CD4-positive, alpha-beta T cell treated with Interleukin-4 for 1 hour (primary cell): ENCODE data around the gene PCDHAC2.

ENCODE experiments used
- DNase-seq, 2 donors: peaks; one replicate each; pipeline ENCODE4 v3.0.0-alpha.2; 2020 to 2022

PCDHAC2 gene, protein sequence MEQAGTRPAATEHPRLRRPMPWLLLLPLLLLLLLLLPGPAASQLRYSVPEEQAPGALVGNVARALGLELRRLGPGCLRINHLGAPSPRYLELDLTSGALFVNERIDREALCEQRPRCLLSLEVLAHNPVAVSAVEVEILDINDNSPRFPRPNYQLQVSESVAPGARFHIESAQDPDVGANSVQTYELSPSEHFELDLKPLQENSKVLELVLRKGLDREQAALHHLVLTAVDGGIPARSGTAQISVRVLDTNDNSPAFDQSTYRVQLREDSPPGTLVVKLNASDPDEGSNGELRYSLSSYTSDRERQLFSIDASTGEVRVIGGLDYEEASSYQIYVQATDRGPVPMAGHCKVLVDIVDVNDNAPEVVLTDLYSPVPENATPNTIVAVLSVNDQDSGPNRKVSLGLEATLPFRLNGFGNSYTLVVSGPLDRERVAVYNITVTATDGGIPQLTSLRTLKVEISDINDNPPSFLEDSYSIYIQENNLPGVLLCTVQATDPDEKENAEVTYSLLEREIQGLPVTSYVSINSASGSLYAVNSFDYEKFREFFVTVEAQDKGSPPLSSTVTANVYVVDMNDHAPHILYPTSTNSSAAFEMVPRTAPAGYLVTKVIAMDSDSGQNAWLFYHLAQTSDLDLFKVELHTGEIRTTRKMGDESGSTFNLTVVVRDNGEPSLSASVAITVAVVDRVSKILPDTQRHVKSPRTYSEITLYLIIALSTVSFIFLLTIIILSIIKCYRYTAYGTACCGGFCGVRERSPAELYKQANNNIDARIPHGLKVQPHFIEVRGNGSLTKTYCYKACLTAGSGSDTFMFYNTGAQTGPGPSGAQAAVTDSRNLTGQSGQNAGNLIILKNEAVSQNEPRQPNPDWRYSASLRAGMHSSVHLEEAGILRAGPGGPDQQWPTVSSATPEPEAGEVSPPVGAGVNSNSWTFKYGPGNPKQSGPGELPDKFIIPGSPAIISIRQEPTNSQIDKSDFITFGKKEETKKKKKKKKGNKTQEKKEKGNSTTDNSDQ

GRCh38 chr5:140966293-140967225 lies at the start of gene PCDHAC2:
Gene PCDHAC2, plus strand, starts transcription at chr5:140966476. Its CDS starts 291 bp downstream, at chr5:140966767.
- DNase-seq, result no peak

GRCh38 chr5:140923601-140924000 lies 42.7 kb upstream of the PCDHAC2 start:
- DNase-seq, result no peak

DNA sequence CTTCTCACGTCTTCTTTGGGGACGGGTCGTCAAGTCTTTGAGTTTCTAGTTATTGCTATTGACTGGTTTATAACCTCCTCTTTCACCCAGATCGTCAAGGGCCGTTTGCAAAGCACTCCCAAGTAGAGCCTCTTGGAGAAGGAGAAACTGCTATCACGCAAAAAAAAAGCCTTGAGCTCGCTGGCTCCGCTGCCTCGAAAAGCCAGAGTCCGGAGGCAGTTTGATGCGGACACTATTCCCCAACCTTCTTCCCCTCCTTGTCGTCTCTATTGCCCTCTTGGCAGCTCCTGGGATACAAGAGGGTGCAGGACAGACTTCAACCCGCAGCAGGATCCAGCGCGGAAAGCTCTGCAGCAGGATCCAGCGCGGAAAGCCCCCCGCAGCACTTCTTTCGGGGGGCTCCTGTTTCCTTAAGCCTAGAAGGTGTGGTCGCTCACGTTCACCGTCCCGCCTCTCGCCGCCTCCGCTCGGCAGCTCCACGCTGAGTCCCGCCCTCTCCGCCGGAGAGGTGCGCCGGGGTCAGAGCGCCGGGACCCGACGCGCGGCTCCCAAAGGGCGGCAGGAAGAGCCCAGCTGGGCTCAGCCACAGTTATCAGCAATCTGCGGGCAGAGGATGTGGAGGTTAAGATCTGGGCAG lies 40.4 kb upstream of the PCDHAC2 start, which contains the start of gene PCDHAC1:
Gene PCDHAC1 (plus strand): TSS at position 494 of the 637 bp plus-strand sequence. CDS start 594 bp downstream, outside the sequence.
- no peak for DNase-seq

DNA sequence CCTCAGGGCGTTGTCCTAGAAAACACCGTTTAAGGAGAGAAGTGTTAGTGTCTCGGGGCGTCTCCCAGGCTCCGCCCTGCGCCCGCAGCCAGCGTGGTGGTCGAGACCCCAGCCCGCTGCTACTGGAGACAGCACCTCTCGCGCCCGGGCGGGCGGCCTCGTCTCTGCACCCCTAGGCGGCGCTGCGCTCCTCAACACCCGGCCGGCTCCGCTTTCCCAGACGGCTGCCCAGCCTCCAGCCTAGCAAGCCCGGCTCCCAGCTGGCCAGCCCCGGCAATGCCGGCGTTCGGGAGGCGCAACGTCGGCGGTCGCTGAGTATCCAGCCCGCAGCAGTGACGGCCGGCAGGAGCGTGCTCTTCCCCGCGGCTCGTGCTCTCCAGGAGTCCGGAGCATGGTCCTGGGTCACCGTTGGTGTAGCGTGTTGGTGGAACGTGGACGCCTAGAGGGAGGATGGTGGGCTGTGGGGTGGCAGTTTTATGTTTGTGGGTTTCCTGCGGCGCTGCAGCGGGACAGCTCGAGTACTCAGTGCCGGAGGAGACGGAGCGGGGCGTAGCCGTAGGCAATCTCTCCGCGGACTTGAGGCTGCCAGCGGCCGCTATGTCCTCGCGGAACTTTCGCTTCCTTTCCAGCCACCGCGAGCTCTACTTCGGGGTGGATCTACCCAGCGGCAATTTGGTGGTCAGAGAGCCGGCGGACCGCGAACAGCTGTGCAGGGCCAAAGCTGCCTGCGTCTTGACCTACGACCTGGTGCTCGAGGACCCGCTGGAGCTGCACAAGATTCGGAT lies 39.6 kb upstream of the PCDHAC2 start:
- DNase-seq, result peak in 1 of 2 donors; percentile 6

DNA sequence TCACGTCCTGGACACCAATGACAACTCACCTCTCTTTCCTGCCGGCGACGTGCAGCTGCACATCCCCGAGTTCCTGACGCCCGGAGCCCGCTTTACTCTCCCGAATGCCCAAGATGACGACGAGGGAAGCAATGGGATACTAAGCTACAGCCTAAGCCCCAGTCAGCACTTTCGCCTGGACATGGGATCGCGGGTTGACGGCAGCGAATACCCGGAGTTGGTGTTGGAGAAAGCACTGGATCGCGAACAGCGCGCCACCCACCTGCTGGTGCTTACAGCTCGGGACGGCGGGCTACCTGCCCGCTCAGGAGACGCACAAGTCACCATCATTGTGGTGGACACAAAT lies 39.1 kb upstream of the PCDHAC2 start:
- DNase-seq, result no peak

DNA sequence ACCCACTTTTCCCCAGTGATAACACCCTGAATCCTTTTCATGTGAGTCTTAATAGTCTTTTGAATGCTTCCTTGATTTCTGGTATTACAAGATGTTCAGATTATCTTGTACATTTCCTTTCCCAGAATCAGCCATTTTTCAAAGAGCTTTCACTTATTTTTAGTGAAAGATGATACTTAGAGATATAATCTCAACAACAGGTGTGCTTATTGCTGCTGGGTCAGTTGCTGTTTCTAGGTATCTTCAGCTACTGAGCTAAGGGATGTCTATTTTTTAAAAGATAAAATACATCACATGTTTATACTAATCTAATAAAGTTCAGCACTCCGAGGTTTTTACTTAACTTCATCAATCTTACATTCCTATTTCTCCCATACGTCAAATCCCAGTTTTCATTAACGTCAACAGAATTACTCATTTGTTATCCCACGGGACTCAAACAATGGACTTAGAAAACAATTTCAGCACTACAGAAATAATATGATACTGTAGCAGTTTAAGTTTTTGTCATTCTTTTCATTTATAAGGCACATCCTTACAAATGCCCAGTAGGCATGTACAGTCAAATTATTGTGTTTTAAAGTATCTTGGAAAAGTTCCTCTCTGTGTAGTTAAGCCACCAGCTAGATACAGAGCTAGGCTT lies 31.2 kb upstream of the PCDHAC2 start:
- DNase-seq, result no peak

DNA sequence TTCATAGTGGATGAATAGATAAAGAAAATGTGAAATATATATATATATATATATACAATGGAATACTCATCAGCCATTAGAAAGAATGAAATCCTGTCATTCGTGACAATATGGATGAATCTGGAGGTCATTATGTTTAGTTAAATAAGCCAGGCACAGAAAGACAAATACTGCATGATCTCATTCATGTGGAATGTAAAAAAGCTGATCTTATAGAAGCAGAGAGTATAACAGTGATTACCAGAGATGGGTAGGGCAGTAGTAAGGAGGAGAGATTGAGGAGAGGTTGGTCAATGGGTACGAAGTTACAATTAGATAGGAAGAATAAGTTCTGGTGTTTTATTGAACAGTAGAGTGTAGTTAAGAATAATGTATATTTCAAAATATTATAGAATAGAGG lies 19.7 kb upstream of the PCDHAC2 start:
- DNase-seq, result no peak

DNA sequence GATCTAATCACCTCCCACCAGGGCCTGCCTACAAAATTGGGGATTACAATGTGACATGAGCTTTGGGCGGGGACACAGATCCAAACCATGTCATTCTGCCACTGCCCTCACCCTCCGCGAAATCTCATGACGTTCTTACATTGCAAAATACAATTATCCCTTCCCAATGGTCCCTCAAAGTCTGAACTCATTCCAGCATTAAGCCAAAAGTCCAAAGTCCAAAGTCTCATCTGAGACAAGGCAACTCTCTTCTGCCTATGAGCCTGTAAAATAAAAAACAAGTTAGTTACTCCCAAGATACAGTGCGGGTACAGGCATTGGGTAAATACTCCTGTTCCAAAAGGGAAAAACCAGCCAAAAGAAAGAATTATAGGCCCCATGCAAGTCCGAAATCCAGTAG lies 14.6 kb upstream of the PCDHAC2 start:
- no peak for DNase-seq

DNA sequence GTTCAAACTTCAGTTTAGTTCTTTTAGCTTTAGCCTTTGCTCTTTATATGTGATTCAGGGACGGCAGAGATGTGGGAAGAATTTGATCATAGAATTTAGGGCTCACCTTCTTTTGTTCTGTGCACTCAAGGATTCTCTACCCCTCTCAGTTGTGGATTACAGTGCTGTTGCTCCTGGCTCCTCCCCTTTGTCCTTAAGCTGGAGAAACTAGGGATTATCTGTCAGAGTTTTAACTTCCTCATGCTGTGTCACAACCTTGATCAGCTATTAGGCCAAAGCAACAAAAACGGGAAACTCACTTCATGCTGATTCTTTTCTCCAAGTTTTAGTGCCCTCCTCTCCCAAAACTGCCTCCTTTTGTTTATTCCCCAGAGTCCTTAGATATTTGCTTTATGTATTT lies 13.0 kb upstream of the PCDHAC2 start:
- DNase-seq, result no peak

DNA sequence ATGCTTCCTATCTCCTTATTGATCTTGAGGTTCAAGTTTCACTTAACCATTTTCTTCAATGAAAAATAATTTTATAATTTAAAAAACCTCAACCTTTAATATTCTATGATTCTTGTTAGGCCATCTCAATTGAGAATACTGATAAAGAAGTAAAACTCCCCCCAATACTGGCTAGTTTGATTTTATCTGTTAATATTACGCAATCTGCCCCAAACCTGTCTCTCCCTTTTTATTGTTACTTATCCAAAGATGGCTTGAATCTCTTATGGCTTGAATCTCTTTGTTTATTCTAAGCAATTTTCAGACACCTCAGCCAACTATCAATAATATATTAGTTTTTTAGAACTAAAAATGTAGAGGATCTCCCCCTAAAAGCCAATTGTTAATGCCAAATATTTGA lies 4.1 kb upstream of the PCDHAC2 start:
- no peak for DNase-seq

- DNase-seq, result no peak
Observed at GRCh38 chr5:140964356-140964755, 1.9 kb upstream of the PCDHAC2 start.

- no peak for DNase-seq
Observed at GRCh38 chr5:140965905-140966292, 377 bp upstream of the PCDHAC2 start.

- no peak for DNase-seq
Observed at GRCh38 chr5:140967226-140967893, 1.1 kb downstream of the PCDHAC2 start.

GRCh38 chr5:140969880-140970279 lies 3.6 kb downstream of the PCDHAC2 start:
- no peak for DNase-seq

DNA sequence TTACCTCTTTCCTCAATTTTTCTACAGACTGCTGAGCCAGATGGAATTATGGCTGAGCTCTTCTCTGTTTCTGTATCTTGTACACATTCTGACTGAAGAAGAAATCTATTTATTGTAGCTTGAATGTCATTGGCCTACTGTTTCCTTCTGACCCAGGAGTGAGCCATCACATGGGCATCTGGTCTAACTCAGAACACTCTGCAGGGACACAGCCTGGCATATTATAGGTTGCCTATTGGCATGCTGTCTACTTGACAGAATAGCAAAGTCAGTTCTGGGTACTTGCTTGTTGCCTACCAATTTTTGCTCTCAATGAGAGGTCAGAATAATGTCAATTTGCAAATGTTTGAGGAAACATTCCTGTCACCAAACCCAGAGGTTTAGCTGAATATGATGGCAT lies 7.3 kb downstream of the PCDHAC2 start:
- DNase-seq, result no peak

DNA sequence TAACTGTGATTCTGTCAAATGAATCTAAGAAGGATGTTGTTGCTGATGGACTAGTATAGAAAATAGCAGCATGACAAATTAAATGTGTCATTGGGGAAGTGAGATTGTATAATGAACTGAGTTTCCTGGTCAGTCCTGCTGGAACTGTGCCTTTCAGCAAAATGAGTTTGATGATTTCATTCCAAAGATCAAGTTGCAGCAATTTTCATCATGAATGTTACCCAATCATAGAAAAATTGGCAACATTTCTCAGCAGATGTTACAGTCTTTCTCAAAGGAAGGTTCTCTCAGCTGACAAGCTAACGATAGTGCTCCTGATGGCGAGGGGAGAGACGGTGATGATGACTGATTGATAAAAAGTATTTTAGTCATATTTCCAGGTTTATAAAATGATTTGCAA lies 10.7 kb downstream of the PCDHAC2 start:
- no peak for DNase-seq

GRCh38 chr5:140978260-140978659 lies 12.0 kb downstream of the PCDHAC2 start:
- DNase-seq, result no peak

GRCh38 chr5:140978983-140979382 lies 12.7 kb downstream of the PCDHAC2 start:
- DNase-seq, result no peak

GRCh38 chr5:140982083-140982716 lies 15.9 kb downstream of the PCDHAC2 start:
- DNase-seq, result no peak

DNA sequence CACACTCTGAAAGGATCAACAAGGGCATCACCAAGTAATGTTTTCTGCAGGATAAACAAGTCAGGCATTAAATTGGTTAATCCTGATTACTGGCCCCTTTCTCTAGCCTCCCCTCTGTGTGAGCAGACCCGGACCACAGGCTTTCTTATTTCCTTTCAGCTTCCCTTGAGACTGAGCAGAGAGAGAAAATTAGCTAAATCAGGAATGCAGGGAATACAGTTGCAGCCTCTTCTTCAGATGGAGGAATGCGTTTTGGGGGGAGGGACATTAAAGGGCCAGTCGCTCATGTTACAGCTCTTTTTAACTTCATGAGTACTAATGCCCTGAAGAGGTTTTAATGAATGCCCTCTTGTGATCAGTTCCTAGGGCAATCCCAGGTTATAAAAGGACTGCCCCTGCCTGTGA lies 19.8 kb downstream of the PCDHAC2 start:
- no peak for DNase-seq
